HK-2 (cell line): Measurements from ENCODE around the gene PLA2G15.
"Not testable (repeated sequence)": the region's sequence is repeated elsewhere in the genome, so short reads cannot be mapped to it uniquely, and the experiment has no call there.

Experiments used
- DNase-seq: peaks from one replicate; pipeline ENCODE4 v3.0.0-alpha.2; 2018; ENCODE audit not compliant: unreplicated experiment

The PLA2G15 gene

GRCh38 chr16:68279726-68280558 is 34.8 kb downstream of the PLA2G15 start:
- no peak for DNase-seq

- no peak for DNase-seq
Measured at GRCh38 chr16:68281368-68282063, 36.3 kb downstream of the PLA2G15 start.

DNA sequence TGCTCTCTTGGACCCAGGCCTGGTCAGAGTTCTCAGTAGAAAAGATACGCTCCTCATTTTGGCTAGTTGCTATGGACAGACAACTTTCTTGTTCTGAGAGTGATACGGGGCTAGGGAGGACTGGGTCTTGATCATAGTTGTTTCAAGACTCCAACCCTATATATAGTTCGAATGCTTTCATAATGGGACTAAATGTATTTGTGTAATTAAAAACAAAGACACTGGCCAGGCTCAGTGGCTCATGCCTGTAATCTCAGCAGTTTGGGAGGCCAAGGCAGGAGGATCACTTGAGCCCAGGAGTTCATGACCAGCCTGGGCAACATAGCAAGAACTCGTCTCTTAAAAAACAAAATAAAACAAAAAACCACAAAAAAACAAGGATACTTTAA is 36.9 kb downstream of the PLA2G15 start:
- no peak for DNase-seq

DNA sequence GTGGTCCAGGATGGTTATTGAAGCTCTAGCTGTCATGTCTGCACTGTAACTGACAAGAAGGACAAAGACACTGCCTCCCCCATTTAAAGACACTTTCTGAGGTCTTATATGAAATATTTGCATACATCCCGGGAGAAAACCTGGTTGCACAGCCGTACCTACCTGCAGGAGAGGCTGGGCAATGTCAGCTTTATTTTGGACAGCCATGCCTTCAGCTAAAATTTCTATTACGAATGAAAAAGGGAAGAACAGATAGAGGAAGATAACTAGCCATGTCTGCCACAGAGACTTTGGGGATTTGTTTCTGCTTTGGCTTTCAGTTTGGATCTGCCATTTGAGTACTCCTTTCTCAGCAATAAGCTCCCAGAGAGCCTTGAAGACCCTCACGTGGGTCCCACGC is 38.2 kb downstream of the PLA2G15 start:
- DNase-seq = no peak

DNA sequence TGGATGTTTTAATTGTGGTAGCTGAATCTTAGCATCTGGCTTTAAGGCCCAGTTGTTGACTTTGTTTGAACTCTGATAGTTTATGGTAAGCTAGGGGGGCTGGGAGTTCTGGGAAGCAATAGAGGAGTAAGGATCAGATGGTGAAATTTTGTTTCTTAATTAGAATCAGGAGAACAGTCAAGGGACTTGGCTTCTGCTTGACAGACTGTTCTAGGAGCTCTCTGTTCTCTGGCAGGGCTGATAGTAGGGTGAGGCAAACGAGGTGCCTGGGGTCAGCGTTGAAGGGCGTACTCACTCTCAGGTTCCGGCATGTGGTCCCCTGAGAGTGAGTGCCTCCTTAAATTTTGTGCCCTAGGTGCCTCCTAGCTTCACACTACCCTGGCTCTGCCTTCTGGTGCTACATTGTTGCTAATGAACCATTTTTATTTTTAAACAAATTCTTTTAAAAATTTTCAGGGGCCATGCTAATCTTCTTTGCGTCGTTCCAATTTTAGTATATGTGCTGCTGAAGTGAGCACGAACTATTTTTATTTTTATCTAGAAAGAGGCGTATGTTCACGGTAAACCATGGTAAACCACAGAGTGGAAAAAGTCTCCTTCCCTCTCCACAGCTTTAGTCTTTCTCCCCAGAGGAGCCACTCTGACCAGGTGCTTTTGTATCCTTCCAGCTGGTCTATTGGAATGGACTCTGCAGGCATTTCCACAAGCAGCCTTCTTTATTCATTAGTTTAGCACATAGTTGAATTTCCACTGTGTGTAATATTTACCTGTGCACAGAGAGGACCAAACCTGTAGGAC is 38.8 kb downstream of the PLA2G15 start:
- no peak for DNase-seq

GRCh38 chr16:68284847-68285246 is 39.7 kb downstream of the PLA2G15 start:
- no peak for DNase-seq

DNA sequence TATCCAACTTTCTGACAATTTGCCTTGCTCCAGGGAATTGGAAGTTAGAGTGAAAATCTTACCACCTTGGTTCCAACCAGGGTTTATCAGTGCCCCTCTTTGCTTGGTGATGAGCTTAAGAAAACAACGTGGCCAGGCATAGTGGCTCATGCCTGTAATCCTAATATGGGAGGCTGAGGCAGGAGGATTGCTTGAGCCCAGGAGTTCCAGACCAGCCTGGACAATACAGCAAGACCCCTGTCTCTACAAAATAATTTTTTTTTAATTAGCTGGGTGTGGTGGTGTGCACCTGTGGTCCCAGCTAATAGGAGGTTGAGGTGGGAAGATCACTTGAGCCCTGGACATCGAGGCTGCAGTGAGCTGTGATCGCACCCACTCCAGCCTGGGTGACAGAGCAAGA is 40.5 kb downstream of the PLA2G15 start:
- DNase-seq = no peak

GRCh38 chr16:68286153-68287074 is 41.2 kb downstream of the PLA2G15 start:
- no peak for DNase-seq

DNA sequence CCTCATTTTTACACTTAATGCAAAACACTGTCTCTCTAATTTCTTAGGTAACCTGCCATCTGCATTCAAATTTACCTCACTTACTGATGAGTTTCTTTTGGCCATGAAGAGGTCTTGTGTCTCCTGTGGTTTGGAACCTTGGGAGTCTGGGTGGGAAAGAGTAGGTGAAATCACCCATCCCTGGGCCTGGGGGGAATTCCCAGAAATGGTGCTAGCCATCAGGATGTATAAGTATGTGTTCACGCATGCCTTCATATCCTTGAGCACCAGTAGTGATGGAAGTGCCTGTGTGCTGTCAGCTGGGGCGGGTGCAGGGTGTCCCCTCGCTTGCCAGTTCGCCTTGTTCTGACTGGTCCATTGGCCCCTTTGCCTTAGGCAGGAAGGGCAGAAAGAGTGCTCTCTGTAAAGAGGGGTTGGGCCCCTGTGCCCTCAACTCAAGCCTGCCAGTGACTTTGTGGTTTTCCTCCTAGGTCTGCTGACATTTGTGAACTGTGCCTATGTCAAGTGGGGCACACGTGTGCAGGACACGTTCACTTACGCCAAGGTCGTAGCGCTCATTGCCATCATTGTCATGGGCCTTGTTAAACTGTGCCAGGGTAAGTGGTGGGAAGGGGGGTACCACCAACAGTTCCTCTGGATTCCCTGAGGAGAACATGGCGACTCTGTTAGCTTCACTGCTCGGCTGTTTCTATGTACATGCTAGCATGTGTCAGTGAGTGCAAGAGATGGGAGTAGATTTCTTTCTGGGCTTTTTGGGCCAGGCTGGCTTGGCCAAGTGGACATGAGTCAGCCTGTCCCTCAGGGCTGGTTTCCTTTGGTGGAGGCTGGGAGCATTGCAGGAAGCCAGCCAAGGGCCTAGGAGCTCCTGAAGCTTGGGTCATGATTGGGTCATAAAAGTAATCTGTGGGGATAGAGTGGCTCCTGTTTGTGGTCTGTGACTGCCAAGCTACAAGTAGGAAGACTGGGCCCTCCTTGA is 42.4 kb downstream of the PLA2G15 start:
- peak; percentile 59 for DNase-seq

- DNase-seq = no peak
Measured at GRCh38 chr16:68288252-68288650, 43.1 kb downstream of the PLA2G15 start.

DNA sequence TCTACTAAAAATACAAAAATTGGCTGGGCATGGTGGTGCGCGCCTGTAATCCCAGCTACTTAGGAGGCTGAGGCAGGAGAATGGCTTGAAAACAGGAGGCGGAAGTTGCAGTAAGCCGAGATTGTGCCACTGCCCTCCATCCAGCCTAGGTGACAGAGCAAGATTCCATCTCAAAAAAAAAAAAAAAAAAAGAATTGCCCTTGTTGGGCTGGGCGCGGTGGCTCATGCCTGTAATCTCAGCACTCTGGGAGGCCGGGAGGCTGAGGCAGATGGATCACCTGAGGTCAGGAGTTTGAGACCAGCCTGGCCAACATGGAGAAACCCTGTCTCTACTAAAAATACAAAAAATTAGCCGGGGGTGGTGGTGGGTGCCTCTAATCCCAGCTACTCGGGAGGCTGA is 43.6 kb downstream of the PLA2G15 start:
- DNase-seq = not testable (repeated sequence)

DNA sequence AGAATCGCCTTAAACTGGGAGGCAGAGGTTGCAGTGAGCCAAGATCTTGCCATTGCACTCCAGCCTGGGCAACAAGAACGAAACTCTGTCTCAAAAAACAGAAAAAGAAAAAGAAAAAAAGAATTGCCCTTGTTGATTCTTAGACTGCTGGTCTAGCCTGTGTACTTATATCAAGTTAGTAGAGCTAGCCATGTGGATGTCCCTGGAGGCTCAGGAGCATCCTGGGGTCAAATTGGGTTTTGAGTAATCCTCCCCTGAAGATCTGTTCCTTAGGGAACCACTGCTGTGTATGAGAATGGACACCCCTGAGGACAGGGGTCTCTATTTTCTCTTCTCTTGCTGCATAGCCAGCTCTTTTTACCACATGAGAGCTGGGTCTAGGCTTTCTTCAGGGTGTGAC is 44.0 kb downstream of the PLA2G15 start:
- DNase-seq = no peak

DNA sequence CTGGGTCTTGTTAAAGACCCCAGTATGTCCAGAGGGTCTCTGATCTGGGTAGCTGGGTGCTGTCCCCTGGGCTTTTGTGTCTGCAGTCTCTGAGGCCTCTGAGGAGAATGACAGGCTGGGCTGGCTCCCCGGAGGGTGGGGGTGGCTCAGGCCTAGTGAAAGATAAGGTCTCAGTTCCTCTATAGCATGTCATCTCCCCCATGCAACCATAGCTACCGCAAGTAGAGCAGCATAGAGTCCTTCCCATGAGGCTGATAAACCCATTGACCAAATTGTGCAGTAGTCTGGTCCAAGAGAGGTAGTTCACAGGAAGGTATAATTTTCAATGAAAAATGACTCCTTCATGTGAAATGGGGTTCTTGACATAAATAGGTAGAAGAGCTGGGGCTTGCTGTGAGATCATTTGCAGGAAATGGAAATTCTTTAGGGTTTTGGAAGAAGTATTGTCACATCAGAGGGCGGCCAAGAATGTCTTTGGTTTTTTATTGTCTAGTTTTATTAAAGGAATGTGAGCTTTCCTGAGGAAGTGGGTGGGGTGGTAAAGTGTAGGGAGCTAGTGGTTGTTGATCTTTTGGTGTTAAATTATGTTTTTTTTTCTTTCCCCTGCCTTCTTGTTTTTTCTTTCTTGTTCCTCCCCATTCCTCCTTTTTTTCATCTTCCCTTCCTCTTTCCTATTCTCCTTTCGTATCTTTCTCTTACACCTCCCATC is 44.6 kb downstream of the PLA2G15 start:
- DNase-seq = no peak

DNA sequence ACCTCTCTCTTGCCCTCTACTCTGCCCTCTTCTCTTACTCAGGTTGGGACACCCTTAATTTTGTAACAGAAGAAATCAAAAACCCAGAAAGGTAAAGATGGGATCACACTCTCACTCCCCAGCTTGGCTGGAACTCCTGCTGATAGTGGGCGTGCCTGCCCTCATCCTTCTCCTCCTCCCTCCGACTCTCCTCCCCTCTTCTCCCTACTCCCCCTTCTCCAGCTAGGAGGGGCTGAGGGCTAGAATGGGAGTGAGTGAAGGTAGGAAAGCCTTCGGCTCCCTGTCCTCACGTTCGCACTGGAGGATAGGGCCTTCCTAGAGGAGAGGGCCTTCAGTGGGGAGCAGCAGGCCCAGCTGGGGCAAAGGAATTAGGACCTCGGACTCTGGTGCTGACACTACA is 45.3 kb downstream of the PLA2G15 start:
- DNase-seq = no peak

- DNase-seq = no peak
Measured at GRCh38 chr16:68291227-68291626, 46.1 kb downstream of the PLA2G15 start.

GRCh38 chr16:68292425-68292824 is 47.3 kb downstream of the PLA2G15 start:
- no peak for DNase-seq

DNA sequence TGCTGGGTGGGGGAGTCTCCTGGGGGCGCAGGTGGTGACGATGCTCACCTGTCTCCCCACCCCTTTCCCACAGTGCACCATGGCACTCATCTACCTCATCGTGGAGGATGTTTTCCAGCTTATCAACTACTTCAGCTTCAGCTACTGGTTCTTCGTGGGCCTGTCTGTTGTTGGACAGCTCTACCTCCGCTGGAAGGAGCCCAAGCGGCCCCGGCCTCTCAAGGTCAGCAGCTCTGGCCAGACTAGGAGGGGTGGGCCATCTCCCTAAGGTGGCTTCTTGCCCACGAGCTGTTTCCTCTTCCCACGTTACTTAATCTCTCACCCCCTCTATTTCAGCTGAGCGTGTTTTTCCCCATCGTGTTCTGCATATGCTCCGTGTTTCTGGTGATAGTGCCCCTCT is 51.1 kb downstream of the PLA2G15 start:
- no peak for DNase-seq

DNA sequence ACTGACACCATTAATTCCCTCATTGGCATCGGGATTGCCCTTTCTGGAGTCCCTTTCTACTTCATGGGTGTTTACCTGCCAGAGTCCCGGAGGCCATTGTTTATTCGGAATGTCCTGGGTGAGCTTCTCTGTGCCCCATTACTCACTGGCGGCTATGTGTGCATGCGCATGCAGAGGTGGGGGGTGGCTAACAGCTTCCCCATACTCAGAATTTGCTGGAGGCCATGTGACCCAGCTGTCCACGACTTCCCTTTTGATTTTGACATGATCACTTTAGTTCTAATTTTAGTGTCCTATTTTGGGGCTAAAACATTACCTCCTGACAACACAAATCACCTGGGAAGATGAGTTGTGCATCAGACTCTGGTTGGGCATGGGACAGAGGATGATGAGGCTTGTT is 51.5 kb downstream of the PLA2G15 start:
- DNase-seq = no peak

- DNase-seq = peak; percentile 26
Measured at GRCh38 chr16:68297908-68298307, 52.7 kb downstream of the PLA2G15 start.

GRCh38 chr16:68298312-68298711 is 53.1 kb downstream of the PLA2G15 start:
- no peak for DNase-seq
